Measurements from ENCODE around the gene ATP2B3.

GRCh38 chrX:153620576-153620975 lies 103.1 kb downstream of the ATP2B3 start:
- TF ChIP-seq CTCF (IDR thresholded peaks at IDR 0.05) (no peak), POLR2AphosphoS5 (IDR thresholded peaks at IDR 0.05) (no peak), POLR2A (IDR thresholded peaks at IDR 0.05) (no peak)

Measured in suprapubic skin (tissue), 4 donors.